Measurements from ENCODE around the gene PPP1CA.

The PPP1CA gene

GRCh38 chr11:67379061-67380058 is 22.3 kb downstream of the PPP1CA start:
- DNase-seq, result no peak

DNA sequence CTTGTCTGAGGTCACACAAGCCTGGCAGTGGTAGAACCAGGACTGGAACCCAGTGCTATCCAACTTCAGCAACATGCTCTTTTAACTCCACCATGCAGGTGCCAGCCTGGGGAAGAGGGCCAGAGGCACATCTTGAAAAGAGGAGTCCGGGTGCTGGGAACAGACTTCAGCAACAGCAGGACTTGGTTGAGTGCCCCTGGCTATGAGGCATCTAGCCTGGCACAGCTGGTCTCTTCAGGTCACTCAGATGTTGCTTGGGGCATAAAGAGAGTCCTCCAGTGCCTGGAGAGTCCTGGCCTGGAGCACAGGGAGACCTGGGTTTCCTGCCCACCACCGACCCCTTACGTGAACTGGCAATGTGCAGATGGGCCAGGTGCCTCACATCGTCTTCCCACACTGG is 23.1 kb downstream of the PPP1CA start:
- DNase-seq, result no peak

DNA sequence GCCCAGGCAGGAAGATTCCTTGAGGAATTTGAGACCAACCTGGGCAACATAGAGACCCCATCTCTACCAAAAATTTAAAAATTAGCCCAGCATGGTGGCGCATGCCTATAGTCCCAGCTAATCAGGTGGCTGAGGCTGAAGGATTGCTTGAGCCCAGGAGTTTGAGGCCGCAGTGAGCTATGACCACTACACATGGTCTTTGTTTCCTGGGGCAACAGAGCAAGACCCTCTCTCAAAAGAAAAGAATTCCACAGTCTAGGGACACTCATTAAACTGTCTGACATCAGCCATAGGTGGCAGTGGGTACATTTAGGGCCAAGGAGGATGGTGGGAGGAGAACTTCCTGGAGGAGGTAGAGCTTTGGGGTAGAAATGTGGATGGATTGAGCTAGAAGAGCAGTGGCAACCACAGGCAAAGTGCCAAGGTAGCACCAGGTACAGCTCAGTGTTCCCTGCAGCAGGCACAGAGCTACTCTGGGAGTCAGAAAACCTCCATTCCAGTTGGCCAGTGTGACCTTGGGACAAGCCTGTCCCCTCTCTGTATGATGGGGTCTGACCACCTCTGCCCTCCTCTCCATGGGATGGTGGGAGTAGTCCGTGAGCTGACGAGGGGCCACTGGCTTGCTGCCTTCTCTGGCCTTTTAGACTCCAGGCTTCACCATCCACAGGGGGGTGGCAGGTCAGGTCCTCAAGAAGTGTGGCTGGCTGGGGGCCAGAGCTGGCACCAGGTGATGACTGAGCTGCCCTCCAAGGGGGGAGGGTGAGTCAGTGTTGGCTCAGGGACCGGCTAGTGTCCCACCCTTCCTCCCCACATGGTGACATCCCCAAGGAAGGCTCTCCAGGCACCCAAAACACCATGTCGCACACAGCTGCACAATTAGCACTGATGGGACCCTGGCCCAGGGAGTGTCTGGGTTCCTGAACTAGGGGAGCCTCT is 24.5 kb downstream of the PPP1CA start:
- DNase-seq, result no peak

- no peak for DNase-seq
These were observed 25.4 kb downstream of the PPP1CA start for GRCh38 chr11:67376063-67376820.

DNA sequence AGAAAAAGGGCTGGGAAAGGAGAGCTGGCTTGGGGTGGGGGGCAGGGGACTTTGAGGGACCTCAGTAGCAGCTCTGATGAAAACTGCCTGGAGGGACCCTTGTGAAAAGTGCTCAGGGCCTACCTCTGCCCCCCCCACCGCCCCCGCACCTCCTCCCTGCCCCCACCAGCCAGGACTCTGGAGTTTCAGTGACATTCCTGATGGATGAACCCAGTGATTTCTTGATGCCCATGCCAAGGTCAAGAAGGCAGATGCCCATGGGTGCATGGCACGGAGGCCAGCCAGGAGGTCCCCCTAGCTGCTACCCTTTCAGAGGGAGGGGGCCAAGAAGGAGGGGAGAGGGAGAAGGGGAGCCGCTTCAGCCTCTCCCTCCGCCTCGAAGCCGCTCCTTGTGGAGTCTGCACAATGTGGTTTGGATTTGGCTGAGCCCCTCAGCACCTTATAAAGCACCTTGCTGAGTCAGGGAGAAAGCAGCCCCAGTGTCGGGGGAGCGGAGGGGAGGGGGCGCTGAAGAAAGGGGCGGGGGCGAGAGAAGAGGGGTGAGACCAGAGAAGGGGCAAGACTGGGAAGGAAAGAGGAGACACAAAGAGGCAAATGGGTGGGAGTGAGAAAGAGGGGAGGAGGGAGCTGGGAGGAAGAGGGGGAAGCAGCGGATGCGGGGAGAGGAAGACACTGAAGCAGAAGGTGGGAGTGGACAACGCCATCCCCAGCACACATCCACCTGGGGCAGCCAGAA is 26.2 kb downstream of the PPP1CA start:
- DNase-seq, result no peak

DNA sequence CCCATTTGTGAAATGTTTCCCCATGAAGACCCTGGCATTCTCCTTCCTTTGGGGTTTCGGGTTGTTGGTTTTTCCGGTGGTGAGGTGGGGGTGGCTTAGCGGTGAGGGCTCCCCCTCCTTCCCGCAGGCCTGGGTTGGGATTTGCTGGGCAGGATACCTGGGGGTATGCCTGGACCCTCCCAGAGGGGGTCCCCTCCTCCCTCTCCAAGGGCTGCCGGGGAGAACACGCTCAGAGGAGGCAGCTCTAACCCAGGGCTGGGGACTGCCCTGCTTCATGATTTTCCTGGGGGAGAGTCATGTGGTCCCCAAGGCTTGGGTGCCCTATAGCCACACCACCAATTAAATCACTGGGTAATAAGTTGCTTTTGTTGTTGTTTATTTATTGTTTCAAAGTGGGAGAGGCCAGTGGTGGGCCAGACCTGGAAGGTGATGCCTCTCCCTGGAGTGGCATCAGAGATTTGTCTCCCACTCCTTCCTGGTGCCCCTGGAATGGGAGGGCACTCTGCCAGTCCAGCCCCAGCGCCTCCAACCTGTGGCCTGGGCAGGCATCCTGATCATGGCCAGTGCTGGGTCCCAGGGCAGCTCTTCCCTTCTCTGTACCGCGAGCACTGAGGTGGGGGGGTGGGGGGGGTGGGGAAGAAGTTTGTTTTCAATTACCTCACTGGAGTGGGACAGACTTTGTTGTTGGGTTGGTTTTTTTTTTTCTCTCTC is 26.9 kb downstream of the PPP1CA start:
- DNase-seq, result no peak

DNA sequence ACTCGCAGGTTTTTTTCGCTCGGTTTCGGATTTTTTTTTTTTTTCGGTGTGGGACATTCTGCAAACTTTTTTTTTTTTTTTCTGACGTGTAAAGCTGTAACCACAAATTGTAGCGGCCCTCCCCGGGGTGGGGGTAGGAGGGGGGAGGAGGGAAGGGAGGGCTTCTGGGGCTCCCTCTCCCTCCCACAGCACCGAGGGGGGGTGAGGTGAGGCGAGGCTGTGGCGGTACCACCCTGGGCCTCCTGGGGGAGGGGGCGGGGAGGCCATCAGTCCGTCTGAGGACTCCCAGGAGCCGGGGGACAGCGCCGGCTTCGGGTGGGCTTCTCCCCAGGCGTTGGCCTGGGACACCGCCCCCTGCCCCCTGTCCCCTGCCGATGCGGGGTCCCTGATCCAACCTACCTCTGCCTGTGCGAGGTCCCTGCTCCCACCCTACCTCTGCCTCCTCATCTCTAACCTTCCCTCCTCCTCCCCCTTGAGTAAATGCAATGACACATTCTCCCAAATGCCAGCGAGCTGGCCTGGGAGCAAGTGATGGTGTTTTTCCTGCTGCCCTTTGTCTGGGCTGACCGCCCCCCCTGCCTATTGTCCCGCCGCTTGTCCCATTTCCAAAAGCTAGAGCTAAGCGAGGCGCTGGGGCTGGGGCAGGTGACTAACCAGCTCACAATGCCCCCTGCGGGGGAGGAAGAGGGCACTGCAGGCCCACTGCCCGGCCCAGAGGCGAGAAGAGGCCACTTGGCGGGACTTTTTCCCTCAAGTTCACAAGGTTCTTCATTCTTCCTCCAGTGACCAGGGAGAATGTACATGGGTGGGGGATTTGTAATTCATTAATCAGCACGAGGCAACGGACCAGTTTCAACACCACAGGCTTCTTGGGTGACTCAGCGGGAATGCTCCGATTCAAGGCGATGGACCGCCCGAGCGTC is 27.7 kb downstream of the PPP1CA start:
- DNase-seq, result peak; percentile 58

DNA sequence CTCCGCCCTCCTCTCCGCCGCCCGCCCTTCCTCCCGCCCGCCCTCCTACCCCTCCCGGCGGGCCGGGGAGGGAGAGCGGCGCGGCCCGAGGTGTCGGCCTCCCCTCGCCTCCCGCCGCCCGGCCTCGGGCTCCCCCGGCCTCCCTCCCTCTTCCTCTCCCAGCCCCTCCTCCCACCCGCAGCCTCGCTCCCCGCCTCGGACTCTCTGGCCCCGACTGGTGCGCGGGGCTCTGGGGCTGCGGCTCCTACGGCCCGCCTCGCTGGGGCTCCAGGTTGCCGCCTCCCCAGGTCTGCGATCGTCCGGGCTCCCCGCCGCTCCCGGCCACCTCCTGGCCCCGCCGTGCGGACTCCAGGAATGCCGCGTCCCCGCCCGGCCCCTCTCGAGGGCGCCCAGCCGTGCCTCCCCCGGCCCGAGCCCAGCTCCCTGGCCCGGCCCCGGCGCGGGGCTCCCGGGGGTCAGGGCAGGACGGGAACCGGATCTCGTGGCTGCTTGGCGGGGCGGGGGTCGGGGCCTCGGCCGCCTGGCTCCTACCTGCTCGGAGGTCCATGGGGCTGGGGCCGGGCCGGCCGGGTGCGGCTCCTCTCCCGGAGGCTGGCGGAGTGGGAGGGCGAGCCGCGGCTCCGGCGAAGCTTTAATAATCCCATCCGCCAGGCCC is 28.5 kb downstream of the PPP1CA start, which contains the start of gene CLCF1:
Gene CLCF1 (minus strand): TSS at position 606 of the 655 bp plus-strand sequence. CDS start 59 bp downstream, at position 547.
- no peak for DNase-seq

DNA sequence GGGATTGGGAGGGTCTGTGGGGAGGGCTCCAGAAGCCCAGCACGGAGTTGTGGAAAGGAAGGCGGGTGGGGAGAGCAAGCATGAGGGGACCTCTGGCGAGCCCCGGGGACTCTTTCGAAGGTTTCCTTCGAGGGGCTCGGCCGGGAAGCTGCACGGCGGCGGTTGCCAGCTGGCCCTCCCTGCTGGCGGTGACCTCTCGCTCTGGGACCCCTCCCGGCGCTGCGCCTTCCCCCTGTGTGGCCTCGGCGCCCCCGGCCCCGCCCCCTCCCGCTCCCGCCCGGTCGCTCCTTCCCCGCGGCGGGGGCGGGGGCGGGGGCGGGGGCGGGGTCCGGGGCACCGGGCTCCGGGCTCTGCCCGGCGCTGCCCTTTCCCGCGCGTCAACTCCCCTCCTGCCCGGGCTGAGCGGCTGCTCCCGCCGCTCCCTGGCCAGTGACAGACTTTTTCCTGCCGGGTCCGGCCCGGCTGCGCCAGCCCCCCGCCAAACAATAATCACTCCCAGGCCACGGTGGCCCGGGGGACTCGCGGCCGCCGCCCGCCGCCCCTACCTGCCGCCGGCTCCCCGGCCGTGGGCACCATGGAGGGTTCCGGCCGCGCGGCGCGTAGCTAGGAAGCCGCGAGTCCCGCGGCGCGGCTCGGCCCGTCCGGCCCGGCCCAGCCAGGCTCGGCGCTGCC is 29.2 kb downstream of the PPP1CA start:
- no peak for DNase-seq

GRCh38 chr11:67371911-67372320 is 29.7 kb downstream of the PPP1CA start:
- no peak for DNase-seq

- DNase-seq, result no peak
These were observed 30.3 kb downstream of the PPP1CA start for GRCh38 chr11:67371189-67371910.

GRCh38 chr11:67370351-67371076 is 31.1 kb downstream of the PPP1CA start:
- DNase-seq, result no peak

GRCh38 chr11:67369801-67370284 is 31.8 kb downstream of the PPP1CA start:
- DNase-seq, result no peak

- DNase-seq, result no peak
These were observed 32.4 kb downstream of the PPP1CA start for GRCh38 chr11:67369275-67369674.

DNA sequence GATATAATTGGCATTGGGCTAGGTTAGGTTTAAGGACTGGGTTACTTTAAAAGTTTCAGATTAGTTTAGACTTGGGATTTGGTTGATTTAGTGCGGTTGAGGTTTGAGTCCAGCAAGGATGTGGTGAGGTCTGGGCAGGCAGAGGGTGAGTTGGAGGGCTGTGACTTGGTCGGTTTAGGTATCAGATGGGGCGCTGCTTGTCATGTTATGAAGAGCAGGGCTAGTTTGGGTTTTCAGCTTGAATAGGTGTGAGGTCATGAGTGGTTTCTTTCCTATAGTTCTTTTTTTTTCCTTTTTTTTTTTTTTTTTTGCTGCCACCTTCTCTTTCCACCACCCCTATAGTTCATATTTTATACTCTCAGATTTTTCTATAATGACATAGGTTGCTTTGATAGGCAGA is 33.0 kb downstream of the PPP1CA start:
- no peak for DNase-seq

DNA sequence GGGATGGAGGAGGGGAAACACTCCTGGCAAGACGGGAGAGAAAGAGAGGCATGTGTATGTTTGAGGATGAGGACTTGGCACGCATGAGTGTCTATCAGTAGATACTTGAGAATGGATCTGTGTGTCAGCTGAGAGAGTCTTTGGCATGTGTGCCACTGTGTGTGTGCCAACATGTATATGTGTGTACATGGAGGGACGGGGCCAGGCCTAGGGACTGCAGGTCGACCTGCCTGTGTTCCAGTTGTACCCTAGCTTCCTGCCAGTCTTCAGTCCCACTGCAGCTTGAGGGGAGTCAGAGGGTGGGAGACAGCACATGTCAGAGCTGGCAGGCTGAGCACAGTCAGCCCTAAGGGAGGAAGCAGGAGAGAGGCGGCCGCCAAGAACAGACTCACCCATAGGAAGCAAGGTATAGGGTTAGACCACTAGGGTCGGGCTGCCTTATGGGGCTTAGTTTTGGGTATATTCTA is 33.9 kb downstream of the PPP1CA start:
- no peak for DNase-seq
